ENCODE data around the gene BCAP29.

Gene BCAP29

GRCh38 chr7:107614425-107614824, 34.4 kb downstream of the BCAP29 start:
- H3K9me3 ChIP-seq (ENCODE audit: low read length) = no peaks in the 10 kb centered on the region
- no peaks in the 10 kb centered on the region for H3F3A ChIP-seq (ENCODE audit: insufficient read depth, low read length)
- no peak overlapping the region for H3K27ac ChIP-seq (ENCODE audit: low read depth, low read length, poor library complexity, severe bottlenecking)
- H2AFZ ChIP-seq (ENCODE audit: low read length) = no peak overlapping the region
- H4K20me1 ChIP-seq (ENCODE audit: insufficient read depth, low read length) = no peaks in the 10 kb centered on the region
- no peak for TF ChIP-seq EZH2 (IDR thresholded peaks at IDR 0.05; ENCODE audit: borderline replicate concordance, low read length)
- TF ChIP-seq, protein P1, sequence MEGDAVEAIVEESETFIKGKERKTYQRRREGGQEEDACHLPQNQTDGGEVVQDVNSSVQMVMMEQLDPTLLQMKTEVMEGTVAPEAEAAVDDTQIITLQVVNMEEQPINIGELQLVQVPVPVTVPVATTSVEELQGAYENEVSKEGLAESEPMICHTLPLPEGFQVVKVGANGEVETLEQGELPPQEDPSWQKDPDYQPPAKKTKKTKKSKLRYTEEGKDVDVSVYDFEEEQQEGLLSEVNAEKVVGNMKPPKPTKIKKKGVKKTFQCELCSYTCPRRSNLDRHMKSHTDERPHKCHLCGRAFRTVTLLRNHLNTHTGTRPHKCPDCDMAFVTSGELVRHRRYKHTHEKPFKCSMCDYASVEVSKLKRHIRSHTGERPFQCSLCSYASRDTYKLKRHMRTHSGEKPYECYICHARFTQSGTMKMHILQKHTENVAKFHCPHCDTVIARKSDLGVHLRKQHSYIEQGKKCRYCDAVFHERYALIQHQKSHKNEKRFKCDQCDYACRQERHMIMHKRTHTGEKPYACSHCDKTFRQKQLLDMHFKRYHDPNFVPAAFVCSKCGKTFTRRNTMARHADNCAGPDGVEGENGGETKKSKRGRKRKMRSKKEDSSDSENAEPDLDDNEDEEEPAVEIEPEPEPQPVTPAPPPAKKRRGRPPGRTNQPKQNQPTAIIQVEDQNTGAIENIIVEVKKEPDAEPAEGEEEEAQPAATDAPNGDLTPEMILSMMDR (IDR thresholded peaks at IDR 0.05; ENCODE audit: low read length) = no peak
- no peak overlapping the region for H3K4me2 ChIP-seq (ENCODE audit: low read length)
- H3K27me3 ChIP-seq (ENCODE audit: insufficient read depth, low read length) = no peaks in the 10 kb centered on the region
- H3K4me3 ChIP-seq (ENCODE audit: low read depth, low read length, poor library complexity, severe bottlenecking) = no peak overlapping the region
- H3K9me2 ChIP-seq (ENCODE audit: low read depth, low read length) = no peaks in the 10 kb centered on the region
- H3K4me1 ChIP-seq (ENCODE audit: insufficient read depth, low read length, severe bottlenecking) = no peaks in the 10 kb centered on the region
- no peak overlapping the region for H3K9ac ChIP-seq (ENCODE audit: low read length)
- H3K36me3 ChIP-seq (ENCODE audit: insufficient read depth, low read length) = peaks cover 43% of the 10 kb centered on the region
- H3K79me2 ChIP-seq (ENCODE audit: insufficient read depth, low read length) = no peaks in the 10 kb centered on the region

- H3K27me3 ChIP-seq (ENCODE audit: insufficient read depth, low read length) = no peaks in the 10 kb centered on the region
- TF ChIP-seq EZH2 (IDR thresholded peaks at IDR 0.05; ENCODE audit: borderline replicate concordance, low read length) = no peak
- TF ChIP-seq, protein P1 (IDR thresholded peaks at IDR 0.05; ENCODE audit: low read length) = no peak
- no peaks in the 10 kb centered on the region for H3K9me3 ChIP-seq (ENCODE audit: low read length)
- no peaks in the 10 kb centered on the region for H3K9me2 ChIP-seq (ENCODE audit: low read depth, low read length)
- H4K20me1 ChIP-seq (ENCODE audit: insufficient read depth, low read length) = no peaks in the 10 kb centered on the region
- H3K4me1 ChIP-seq (ENCODE audit: insufficient read depth, low read length, severe bottlenecking) = no peaks in the 10 kb centered on the region
- no peak overlapping the region for H2AFZ ChIP-seq (ENCODE audit: low read length)
- H3K36me3 ChIP-seq (ENCODE audit: insufficient read depth, low read length) = peaks cover 41% of the 10 kb centered on the region
- H3K27ac ChIP-seq (ENCODE audit: low read depth, low read length, poor library complexity, severe bottlenecking) = no peak overlapping the region
- no peaks in the 10 kb centered on the region for H3F3A ChIP-seq (ENCODE audit: insufficient read depth, low read length)
- no peaks in the 10 kb centered on the region for H3K79me2 ChIP-seq (ENCODE audit: insufficient read depth, low read length)
- no peak overlapping the region for H3K9ac ChIP-seq (ENCODE audit: low read length)
- no peak overlapping the region for H3K4me3 ChIP-seq (ENCODE audit: low read depth, low read length, poor library complexity, severe bottlenecking)
- H3K4me2 ChIP-seq (ENCODE audit: low read length) = no peak overlapping the region
Observed at GRCh38 chr7:107615910-107616680, 36.0 kb downstream of the BCAP29 start.

DNA sequence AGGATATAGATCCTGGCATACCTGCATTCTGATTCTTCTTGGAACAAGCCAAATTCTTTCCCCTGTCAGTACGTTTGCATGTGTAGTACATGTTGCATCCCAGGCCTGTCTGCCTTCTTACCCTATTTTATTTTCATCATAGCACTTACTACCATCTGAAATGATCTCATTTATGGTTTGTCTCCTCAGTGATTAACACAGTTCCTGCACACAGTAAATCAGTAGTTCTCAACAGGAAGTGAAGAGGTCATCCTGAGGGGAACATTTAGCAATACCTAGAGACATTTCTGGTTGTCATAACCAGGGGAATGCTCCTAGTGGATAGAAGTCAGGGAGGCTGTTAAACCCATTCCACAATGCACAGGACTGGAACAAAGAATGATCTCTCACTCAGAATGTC, 42.4 kb downstream of the BCAP29 start:
- H2AFZ ChIP-seq (ENCODE audit: low read length) = no peak overlapping the region
- H3K79me2 ChIP-seq (ENCODE audit: insufficient read depth, low read length) = no peaks in the 10 kb centered on the region
- H3K9me3 ChIP-seq (ENCODE audit: low read length) = no peaks in the 10 kb centered on the region
- H3K27ac ChIP-seq (ENCODE audit: low read depth, low read length, poor library complexity, severe bottlenecking) = no peak overlapping the region
- no peaks in the 10 kb centered on the region for H3K27me3 ChIP-seq (ENCODE audit: insufficient read depth, low read length)
- no peaks in the 10 kb centered on the region for H3F3A ChIP-seq (ENCODE audit: insufficient read depth, low read length)
- H4K20me1 ChIP-seq (ENCODE audit: insufficient read depth, low read length) = no peaks in the 10 kb centered on the region
- no peak overlapping the region for H3K4me2 ChIP-seq (ENCODE audit: low read length)
- H3K4me3 ChIP-seq (ENCODE audit: low read depth, low read length, poor library complexity, severe bottlenecking) = no peak overlapping the region
- no peak for TF ChIP-seq EZH2 (IDR thresholded peaks at IDR 0.05; ENCODE audit: borderline replicate concordance, low read length)
- TF ChIP-seq, protein P1 (IDR thresholded peaks at IDR 0.05; ENCODE audit: low read length) = no peak
- no peaks in the 10 kb centered on the region for H3K4me1 ChIP-seq (ENCODE audit: insufficient read depth, low read length, severe bottlenecking)
- H3K36me3 ChIP-seq (ENCODE audit: insufficient read depth, low read length) = peaks cover 11% of the 10 kb centered on the region; the same call in 1 of the 2 replicates
- no peak overlapping the region for H3K9ac ChIP-seq (ENCODE audit: low read length)
- no peaks in the 10 kb centered on the region for H3K9me2 ChIP-seq (ENCODE audit: low read depth, low read length)
